NCI-H2081 (cell line): Measurements from ENCODE around the gene MEPCE.

Source experiments
- DNase-seq, 2 experiments: peaks; one replicate each; lab custom pipeline; 2025; lab: John Stamatoyannopoulos, UW

Gene MEPCE

GRCh38 chr7:100464791-100465190, 35.2 kb downstream of the MEPCE start:
- no peak for DNase-seq

GRCh38 chr7:100465299-100465698, 35.7 kb downstream of the MEPCE start:
- no peak for DNase-seq

GRCh38 chr7:100465702-100466311, 36.2 kb downstream of the MEPCE start:
- DNase-seq: peak; percentile 75 to 82

- DNase-seq: no peak
Observed at GRCh38 chr7:100466653-100467605, 37.3 kb downstream of the MEPCE start.

GRCh38 chr7:100467638-100468373, 38.2 kb downstream of the MEPCE start:
- DNase-seq: no peak

- DNase-seq: peak; percentile 76 to 79
Observed at GRCh38 chr7:100469227-100470044, 39.8 kb downstream of the MEPCE start.

- no peak for DNase-seq
Observed at GRCh38 chr7:100471021-100471420, 41.4 kb downstream of the MEPCE start.

- no peak for DNase-seq
Observed at GRCh38 chr7:100472121-100472851, 42.7 kb downstream of the MEPCE start.

GRCh38 chr7:100472854-100473499, 43.3 kb downstream of the MEPCE start:
- no peak for DNase-seq

- no peak for DNase-seq
Observed at GRCh38 chr7:100475549-100475948, 45.9 kb downstream of the MEPCE start.

GRCh38 chr7:100476101-100476780, 46.6 kb downstream of the MEPCE start:
- DNase-seq: no peak

GRCh38 chr7:100476903-100477870, 47.6 kb downstream of the MEPCE start:
- DNase-seq: no peak

- DNase-seq: no peak
Observed at GRCh38 chr7:100477871-100478267, 48.2 kb downstream of the MEPCE start.

- peak; percentile 76 to 83 for DNase-seq
Observed at GRCh38 chr7:100478958-100479660, 49.5 kb downstream of the MEPCE start, which contains the start of gene TSC22D4. TSS of gene TSC22D4 (minus strand) at chr7:100479214. CDS start at chr7:100478038, 1,176 bp downstream.

- DNase-seq: no peak
Observed at GRCh38 chr7:100481466-100481865, 51.8 kb downstream of the MEPCE start.

- DNase-seq: no peak
Observed at GRCh38 chr7:100482728-100483089, 53.1 kb downstream of the MEPCE start.

- peak; percentile 47 to 52 for DNase-seq
Observed at GRCh38 chr7:100483090-100483721, 53.6 kb downstream of the MEPCE start.
